CD14-positive monocyte (primary cell): ENCODE results near the gene TJAP1. TPM values are rescaled to one million over a fixed set of nuclear protein-coding genes. Genes with fewer than 3 reads are reported as not detected.

Experiments used
- DNase-seq, 3 donors: peaks; one replicate each; pipeline ENCODE4 v3.0.0-alpha.2; 2011 to 2022
- H2AFZ ChIP-seq: 2 replicates; pipeline ENCODE4 v1.6.0; 2012; ENCODE audit warnings: mild to moderate bottlenecking, low read depth, low read length, inconsistent platforms; ENCODE audit not compliant: insufficient read depth, poor library complexity, severe bottlenecking
- H3K27ac ChIP-seq, 2 donors: 1 replicate in 1 of 2; 2 replicates in 1 of 2; pipeline ENCODE4 v1.5.1; 2012 to 2013; ENCODE audit warnings: low read length in 2 of 2, control low read depth in 1 of 2, inconsistent platforms in 1 of 2, low read depth in 1 of 2, mild to moderate bottlenecking in 1 of 2
- H3K27me3 ChIP-seq, 2 donors: one replicate each; pipeline versions ENCODE4 v1.6.0 to v1.6.1; 2011 to 2013; ENCODE audit warnings: low read length in 2 of 2; ENCODE audit not compliant: control insufficient read depth in 2 of 2, insufficient read depth in 2 of 2
- H3K36me3 ChIP-seq, 2 donors: replicated peaks in 1 of 2; 1 replicate in 1 of 2; 2 replicates in 1 of 2; pipeline versions ENCODE4 v1.5.1 to v1.6.1; 2012 to 2013; ENCODE audit warnings: low read length in 2 of 2, control low read depth in 1 of 2, inconsistent platforms in 1 of 2, mild to moderate bottlenecking in 1 of 2; ENCODE audit not compliant: insufficient read depth in 2 of 2, control insufficient read depth in 1 of 2
- H3K4me1 ChIP-seq, 2 donors: 1 replicate in 1 of 2; 2 replicates in 1 of 2; pipeline versions ENCODE4 v1.5.1 to v1.6.1; 2012 to 2013; ENCODE audit warnings: low read length in 2 of 2, control low read depth in 1 of 2, inconsistent platforms in 1 of 2, mild to moderate bottlenecking in 1 of 2, moderate library complexity in 1 of 2; ENCODE audit not compliant: insufficient read depth in 2 of 2, control insufficient read depth in 1 of 2
- H3K4me2 ChIP-seq: replicated peaks from 2 replicates; pipeline ENCODE3; 2012; ENCODE audit warnings: low read length, moderate library complexity, mild to moderate bottlenecking; ENCODE audit not compliant: poor library complexity, severe bottlenecking; ENCODE audit errors: extremely low read depth
- H3K4me3 ChIP-seq, 3 experiments: fragments of 200-600 bp in 1 of 3; sonication (generic) in 1 of 3; replicated peaks in 1 of 3; 1 replicate in 2 of 3; 2 replicates in 1 of 3; pipeline ENCODE4 v1.5.1; 2011 to 2013; ENCODE audit warnings: low read length in 3 of 3, mild to moderate bottlenecking in 3 of 3, control low read depth in 2 of 3, low read depth in 2 of 3, inconsistent platforms in 1 of 3, moderate library complexity in 1 of 3
- H3K79me2 ChIP-seq: 2 replicates; pipeline ENCODE4 v1.6.0; 2012; ENCODE audit warnings: mild to moderate bottlenecking, control low read depth, inconsistent platforms, low read length, moderate library complexity; ENCODE audit not compliant: insufficient read depth
- H3K9ac ChIP-seq: 2 replicates; pipeline ENCODE4 v1.6.0; 2017; ENCODE audit warnings: low read length, mild to moderate bottlenecking; ENCODE audit not compliant: insufficient read depth, poor library complexity, severe bottlenecking
- H3K9me3 ChIP-seq, 2 donors: replicated peaks in 1 of 2; 1 replicate in 1 of 2; 2 replicates in 1 of 2; pipeline versions ENCODE4 v1.5.1 to v1.6.1; 2012 to 2013; ENCODE audit warnings: low read length in 2 of 2, control low read depth in 1 of 2; ENCODE audit not compliant: control insufficient read depth in 1 of 2, insufficient read depth in 1 of 2
- H4K20me1 ChIP-seq: 2 replicates; pipeline ENCODE4 v1.6.0; 2012; ENCODE audit warnings: mild to moderate bottlenecking, low read length, control low read depth, moderate library complexity; ENCODE audit not compliant: insufficient read depth
- H3K27ac Mint-ChIP-seq, 7 donors: one replicate each; pipeline ENCODE4 v1.8.0; 2020; ENCODE audit warnings: mild to moderate bottlenecking in 7 of 7, mixed read lengths in 7 of 7, moderate library complexity in 6 of 7, inconsistent platforms in 2 of 7
- H3K27me3 Mint-ChIP-seq, 3 donors: one replicate each; pipeline ENCODE4 v1.8.0; 2021 to 2022; ENCODE audit warnings: low read depth in 3 of 3, mild to moderate bottlenecking in 3 of 3, mixed read lengths in 3 of 3, moderate library complexity in 3 of 3, inconsistent platforms in 1 of 3
- H3K36me3 Mint-ChIP-seq, 2 donors: one replicate each; pipeline ENCODE4 v1.8.0; 2020; ENCODE audit warnings: mixed read lengths in 2 of 2, inconsistent platforms in 1 of 2, mild to moderate bottlenecking in 1 of 2
- H3K4me1 Mint-ChIP-seq: one replicate; pipeline ENCODE4 v1.8.0; 2020; ENCODE audit warnings: mild to moderate bottlenecking, mixed read lengths
- H3K4me3 Mint-ChIP-seq, 2 donors: one replicate each; pipeline ENCODE4 v1.8.0; 2020; ENCODE audit warnings: mild to moderate bottlenecking in 2 of 2, mixed read lengths in 2 of 2, moderate library complexity in 1 of 2
- H3K9me3 Mint-ChIP-seq, 7 donors: one replicate each; pipeline ENCODE4 v1.8.0; 2020 to 2022; ENCODE audit warnings: mixed read lengths in 7 of 7, mild to moderate bottlenecking in 6 of 7, moderate library complexity in 6 of 7, inconsistent platforms in 2 of 7
- whole genome bisulfite sequencing: methylation state at CpG from one replicate; pipeline ENCODE4 v1.1.5; 2013; ENCODE audit warnings: missing lambda C conversion rate; ENCODE audit not compliant: insufficient coverage; 5-methylcytosine and 5-hydroxymethylcytosine counted together
- intact Hi-C, 2 donors: fragments of 100-400 bp; cut with micrococcal nuclease; formaldehyde crosslinking; loops; one replicate each; pipeline versions ENCODE4 v1.15.0 to v1.15.1; 2023
- polyA minus RNA-seq: library from RNA; depleted of rRNA, polyadenylated mRNA; stranded (reverse); fragments of >200 nt; gene quantifications from 2 replicates; pipeline ENCODE4 v1.2.3, GENCODE V29; 2012
- polyA plus RNA-seq, 3 donors: library from polyadenylated mRNA; depleted of rRNA in 1 of 3; unstranded in 2 of 3; stranded (reverse) in 1 of 3; fragments of 300-500 nt in 2 of 3; fragments of >200 nt in 1 of 3; fragmentation: Illumina TruSeq in 2 of 3; gene quantifications; 1 replicate in 2 of 3; 2 replicates in 1 of 3; pipeline ENCODE4 v1.2.3, GENCODE V29; 2012 to 2021
- total RNA-seq, 12 experiments: library from RNA in 1 of 12; stranded (reverse) in 1 of 12; fragments of 120-200 nt in 1 of 12; gene quantifications; one replicate each; pipeline ENCODE4 v1.2.4 and lab custom pipeline; 2013 to 2026; ENCODE audit warnings: mixed read lengths in 6 of 12, inconsistent platforms in 1 of 12
- TF ChIP-seq, protein P1 (sequence below): fragments of 200-600 bp; IDR thresholded peaks from one replicate; pipeline ENCODE4 v1.8.0; 2022; ENCODE audit warnings: antibody characterized with exemption, mild to moderate bottlenecking

TJAP1 gene, protein sequence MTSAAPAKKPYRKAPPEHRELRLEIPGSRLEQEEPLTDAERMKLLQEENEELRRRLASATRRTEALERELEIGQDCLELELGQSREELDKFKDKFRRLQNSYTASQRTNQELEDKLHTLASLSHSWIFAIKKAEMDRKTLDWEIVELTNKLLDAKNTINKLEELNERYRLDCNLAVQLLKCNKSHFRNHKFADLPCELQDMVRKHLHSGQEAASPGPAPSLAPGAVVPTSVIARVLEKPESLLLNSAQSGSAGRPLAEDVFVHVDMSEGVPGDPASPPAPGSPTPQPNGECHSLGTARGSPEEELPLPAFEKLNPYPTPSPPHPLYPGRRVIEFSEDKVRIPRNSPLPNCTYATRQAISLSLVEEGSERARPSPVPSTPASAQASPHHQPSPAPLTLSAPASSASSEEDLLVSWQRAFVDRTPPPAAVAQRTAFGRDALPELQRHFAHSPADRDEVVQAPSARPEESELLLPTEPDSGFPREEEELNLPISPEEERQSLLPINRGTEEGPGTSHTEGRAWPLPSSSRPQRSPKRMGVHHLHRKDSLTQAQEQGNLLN
- 18.0 TPM for total RNA-seq (2013)
- polyA plus RNA-seq, result 10 to 100 TPM in 1 of 3 donors, 1 to 10 TPM in 2; 3.2 to 43.4 (median 3.2) TPM
- 9.7 and 14.0 TPM in 2 replicates for polyA minus RNA-seq
- total RNA-seq (lab: John Stamatoyannopoulos, UW), result 13.8 to 29.7 (median 19.2) reads per million in 11 experiments

DNA sequence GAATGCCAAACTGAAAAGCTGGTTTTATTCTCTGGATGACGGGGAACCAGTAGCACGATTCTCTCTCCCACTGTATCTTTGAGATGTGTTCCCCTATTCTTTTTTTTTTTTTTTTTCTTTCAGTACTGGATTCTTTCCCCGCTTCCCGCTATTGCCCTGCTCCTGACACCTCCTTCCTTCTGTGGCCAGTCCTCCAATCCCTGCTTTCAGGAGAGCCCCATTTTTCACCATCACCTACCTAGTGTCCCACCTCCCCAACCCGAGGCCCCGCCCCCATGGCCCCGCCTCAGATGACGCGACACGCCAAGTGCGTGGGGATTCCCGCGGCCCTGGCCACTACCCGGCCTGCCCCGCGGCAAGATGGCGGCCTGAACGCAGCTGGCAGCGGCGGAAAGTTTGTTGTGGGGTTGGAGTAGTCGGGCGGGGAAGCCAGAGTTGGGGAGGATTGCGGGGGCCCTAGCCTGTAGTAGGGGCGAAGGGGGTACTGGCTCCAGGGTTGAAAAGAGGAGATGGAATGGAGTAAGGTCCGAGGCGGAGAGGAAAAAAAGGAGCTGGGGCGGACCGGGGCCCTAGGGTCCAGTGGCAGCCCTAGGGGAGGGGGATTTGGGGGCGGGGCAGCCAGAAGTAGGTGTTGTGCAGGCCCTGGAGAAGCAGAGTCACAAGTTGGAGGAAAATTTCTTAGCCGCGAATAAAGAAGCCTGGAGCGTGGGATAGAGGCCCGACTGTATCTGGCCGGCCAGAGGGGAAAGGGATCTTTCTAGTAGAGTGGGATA lies at the start of gene TJAP1:
Gene TJAP1, plus strand, starts transcription at position 336 of the 773 bp plus-strand sequence. CDS start 21,432 bp downstream, outside the sequence.
- Histone ChIP-seq H3K79me2 (peaks cover 49% of the 10 kb centered on the region), H4K20me1 (no peaks in the 10 kb centered on the region), H3K36me3 (no peaks in the 10 kb centered on the region), H3K4me3 (peak within 1 kb of the TSS; percentile 60 to 82 (median 69)), H3K9ac (peak within 1 kb of the TSS; percentile 95), H3K9me3 (no peaks in the 10 kb centered on the region), H3K4me1 (peaks cover 14 to 18% of the 10 kb centered on the region in 2 donors), H3K4me2 (peak within 1 kb of the TSS; percentile 80), H2AFZ (peak within 1 kb of the TSS; percentile 82), H3K27me3 (no peaks in the 10 kb centered on the region), H3K27ac (peak within 1 kb of the TSS; percentile 62 to 96)
- intact Hi-C loops, result no loop called here
- H3K4me1 Mint-ChIP-seq, result peaks cover 25% of the 10 kb centered on the region
- H3K36me3 Mint-ChIP-seq, result peaks cover 9 to 13% of the 10 kb centered on the region in 2 donors
- peak; percentile 83 to 91 (median 86) for DNase-seq
- under 1% methylated on average over 31 of the region's 34 CpGs for WGBS
- TF ChIP-seq, protein P1, sequence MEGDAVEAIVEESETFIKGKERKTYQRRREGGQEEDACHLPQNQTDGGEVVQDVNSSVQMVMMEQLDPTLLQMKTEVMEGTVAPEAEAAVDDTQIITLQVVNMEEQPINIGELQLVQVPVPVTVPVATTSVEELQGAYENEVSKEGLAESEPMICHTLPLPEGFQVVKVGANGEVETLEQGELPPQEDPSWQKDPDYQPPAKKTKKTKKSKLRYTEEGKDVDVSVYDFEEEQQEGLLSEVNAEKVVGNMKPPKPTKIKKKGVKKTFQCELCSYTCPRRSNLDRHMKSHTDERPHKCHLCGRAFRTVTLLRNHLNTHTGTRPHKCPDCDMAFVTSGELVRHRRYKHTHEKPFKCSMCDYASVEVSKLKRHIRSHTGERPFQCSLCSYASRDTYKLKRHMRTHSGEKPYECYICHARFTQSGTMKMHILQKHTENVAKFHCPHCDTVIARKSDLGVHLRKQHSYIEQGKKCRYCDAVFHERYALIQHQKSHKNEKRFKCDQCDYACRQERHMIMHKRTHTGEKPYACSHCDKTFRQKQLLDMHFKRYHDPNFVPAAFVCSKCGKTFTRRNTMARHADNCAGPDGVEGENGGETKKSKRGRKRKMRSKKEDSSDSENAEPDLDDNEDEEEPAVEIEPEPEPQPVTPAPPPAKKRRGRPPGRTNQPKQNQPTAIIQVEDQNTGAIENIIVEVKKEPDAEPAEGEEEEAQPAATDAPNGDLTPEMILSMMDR, result no peak
- peaks cover 0 to 2% (median 1%) of the 10 kb centered on the region in 3 donors for H3K27me3 Mint-ChIP-seq
- no peaks in the 10 kb centered on the region for H3K9me3 Mint-ChIP-seq
- H3K4me3 Mint-ChIP-seq, result peak within 1 kb of the TSS; percentile 88 to 93
- peak within 1 kb of the TSS; percentile 92 to 99 (median 97) for H3K27ac Mint-ChIP-seq
